ENCODE measurements around the gene HTR3E.
"Not testable (repeated sequence)": the region's sequence is repeated elsewhere in the genome, so short reads cannot be mapped to it uniquely, and the experiment has no call there.

The HTR3E gene

GRCh38 chr3:184116017-184116416 lies 19.2 kb downstream of the HTR3E start:
- DNase-seq (ENCODE audit: low read depth in 2 of 2) = no peak

GRCh38 chr3:184117636-184118035 lies 20.8 kb downstream of the HTR3E start:
- no peak for DNase-seq (ENCODE audit: low read depth in 2 of 2)

GRCh38 chr3:184121031-184121430 lies 24.2 kb downstream of the HTR3E start:
- not testable (repeated sequence) for DNase-seq (ENCODE audit: low read depth in 2 of 2)

- DNase-seq (ENCODE audit: low read depth in 2 of 2) = no peak
Measured at GRCh38 chr3:184126006-184126405, 29.1 kb downstream of the HTR3E start.

GRCh38 chr3:184129012-184129411 lies 32.1 kb downstream of the HTR3E start:
- no peak for DNase-seq (ENCODE audit: low read depth in 2 of 2)

- no peak for DNase-seq (ENCODE audit: low read depth in 2 of 2)
Measured at GRCh38 chr3:184132945-184133344, 36.1 kb downstream of the HTR3E start.

- peak; percentile 48 to 50 for DNase-seq (ENCODE audit: low read depth in 2 of 2)
Measured at GRCh38 chr3:184133840-184134745, 37.2 kb downstream of the HTR3E start.

GRCh38 chr3:184134746-184135148 lies 37.9 kb downstream of the HTR3E start:
- DNase-seq (ENCODE audit: low read depth in 2 of 2) = no peak

- peak; percentile 83 to 85 for DNase-seq (ENCODE audit: low read depth in 2 of 2)
Measured at GRCh38 chr3:184135149-184135910, 38.5 kb downstream of the HTR3E start, which contains the start of gene EIF2B5. Gene EIF2B5, plus strand, starts transcription at chr3:184135358. Its CDS starts 28 bp downstream, at chr3:184135386.

GRCh38 chr3:184135911-184136260 lies 39.0 kb downstream of the HTR3E start:
- no peak for DNase-seq (ENCODE audit: low read depth in 2 of 2)

GRCh38 chr3:184140436-184140835 lies 43.6 kb downstream of the HTR3E start:
- no peak for DNase-seq (ENCODE audit: low read depth in 2 of 2)

GRCh38 chr3:184142199-184142598 lies 45.3 kb downstream of the HTR3E start:
- no peak for DNase-seq (ENCODE audit: low read depth in 2 of 2)

GRCh38 chr3:184143327-184143726 lies 46.5 kb downstream of the HTR3E start:
- DNase-seq (ENCODE audit: low read depth in 2 of 2) = no peak

GRCh38 chr3:184144505-184144904 lies 47.6 kb downstream of the HTR3E start:
- no peak for DNase-seq (ENCODE audit: low read depth in 2 of 2)

GRCh38 chr3:184145111-184145524 lies 48.3 kb downstream of the HTR3E start:
- no peak for DNase-seq (ENCODE audit: low read depth in 2 of 2)

GRCh38 chr3:184145751-184146270 lies 48.9 kb downstream of the HTR3E start:
- DNase-seq (ENCODE audit: low read depth in 2 of 2) = no peak

- no peak for DNase-seq (ENCODE audit: low read depth in 2 of 2)
Measured at GRCh38 chr3:184148076-184148475, 51.2 kb downstream of the HTR3E start.

GRCh38 chr3:184149123-184149522 lies 52.3 kb downstream of the HTR3E start:
- DNase-seq (ENCODE audit: low read depth in 2 of 2) = no peak

GRCh38 chr3:184149770-184150169 lies 52.9 kb downstream of the HTR3E start:
- not testable (repeated sequence) for DNase-seq (ENCODE audit: low read depth in 2 of 2)

GRCh38 chr3:184154885-184155643 lies 58.2 kb downstream of the HTR3E start, which contains the start of gene DVL3:
Gene DVL3, plus strand, starts transcription at chr3:184155377. Its CDS starts 259 bp downstream, at chr3:184155636.
- DNase-seq (ENCODE audit: low read depth in 2 of 2) = no peak

- no peak for DNase-seq (ENCODE audit: low read depth in 2 of 2)
Measured at GRCh38 chr3:184155644-184156521, 59.0 kb downstream of the HTR3E start.

All from fibroblast of skin of left biceps (primary cell).